Thyroid gland (tissue), 4 donors: ENCODE results near the gene SOAT2. TPM values are rescaled to one million over a fixed set of nuclear protein-coding genes. Genes with fewer than 3 reads are reported as not detected.
"Not testable (repeated sequence)": the region's sequence is repeated elsewhere in the genome, so short reads cannot be mapped to it uniquely, and the experiment has no call there.

ENCODE experiments used
- DNase-seq, 2 donors: peaks; one replicate each; pipeline ENCODE4 v3.0.0-alpha.2; 2019
- H3K27ac ChIP-seq, 3 donors: fragments of 200-600 bp; sonication (generic); 1 replicate in 2 of 3; 2 replicates in 1 of 3; pipeline ENCODE4 v1.5.1; 2016 to 2019; ENCODE audit warnings: mild to moderate bottlenecking in 1 of 3, moderate library complexity in 1 of 3
- H3K27me3 ChIP-seq: fragments of 200-600 bp; sonication (generic); one replicate; pipeline ENCODE4 v1.5.1; 2019
- H3K36me3 ChIP-seq, 2 donors: fragments of 200-600 bp; sonication (generic); one replicate each; pipeline ENCODE4 v1.5.1; 2016 to 2019
- H3K4me1 ChIP-seq, 2 donors: fragments of 200-600 bp; sonication (generic); one replicate each; pipeline ENCODE4 v1.5.1; 2017 to 2019
- H3K4me3 ChIP-seq, 3 donors: fragments of 200-600 bp; sonication (generic); replicated peaks in 1 of 3; 1 replicate in 2 of 3; 2 replicates in 1 of 3; pipeline ENCODE4 v1.5.1; 2016; ENCODE audit warnings: mild to moderate bottlenecking in 1 of 3
- H3K9me3 ChIP-seq: fragments of 200-600 bp; sonication (generic); one replicate; pipeline ENCODE4 v1.5.1; 2017
- CTCF ChIP-seq, 6 experiments: fragments of 200-600 bp in 3 of 6; fragments of 450-650 bp in 3 of 6; sonication (generic) in 3 of 6; IDR thresholded peaks; one replicate each; pipeline ENCODE4 v1.5.1; 2016 to 2019; ENCODE audit warnings: antibody characterized with exemption in 6 of 6, mild to moderate bottlenecking in 2 of 6, inconsistent platforms in 1 of 6, moderate library complexity in 1 of 6
- POLR2A ChIP-seq, 2 donors: fragments of 450-650 bp; IDR thresholded peaks; one replicate each; pipeline ENCODE4 v1.6.1; 2017; ENCODE audit warnings: antibody characterized with exemption in 2 of 2, mild to moderate bottlenecking in 2 of 2, moderate library complexity in 1 of 2
- WGBS, 2 donors: methylation state at CpG; one replicate each; pipeline ENCODE4 v1.1.5; 2017; 5-methylcytosine and 5-hydroxymethylcytosine counted together
- intact Hi-C: fragments of 100-400 bp; cut with DNase I; formaldehyde crosslinking; loops from one replicate; pipeline ENCODE4 v1.15.1; 2023
- total RNA-seq, 4 donors: library from RNA; depleted of rRNA; stranded (reverse); fragments of >200 nt; gene quantifications; one replicate each; pipeline ENCODE4 v1.2.3, GENCODE V29; 2016

The SOAT2 gene
- total RNA-seq, 4 donors from 2014 or later = 0.40 TPM; not detected in 3

- no peaks in the 10 kb centered on the region for H3K36me3 ChIP-seq
- intact Hi-C loops = no loop called here
- no peak for DNase-seq
- no peak overlapping the region for H3K4me3 ChIP-seq
- H3K9me3 ChIP-seq = no peaks in the 10 kb centered on the region
- TF ChIP-seq POLR2A (IDR thresholded peaks at IDR 0.05) (no peak), CTCF (IDR thresholded peaks at IDR 0.05) (no peak)
- no peaks in the 10 kb centered on the region for H3K27me3 ChIP-seq
- H3K4me1 ChIP-seq = peaks cover 10 to 22% of the 10 kb centered on the region in 2 donors
- 84 to 86% methylated on average over 12 of the region's 12 CpGs for WGBS, 2 donors
- H3K27ac ChIP-seq = no peak overlapping the region
Observed at GRCh38 chr12:53101931-53102781, 1.1 kb upstream of the SOAT2 start.

GRCh38 chr12:53103860-53104305 lies 597 bp downstream of the SOAT2 start:
- H3K27ac ChIP-seq = no peak overlapping the region
- no peaks in the 10 kb centered on the region for H3K27me3 ChIP-seq
- TF ChIP-seq POLR2A (IDR thresholded peaks at IDR 0.05) = no peak
- TF ChIP-seq CTCF (IDR thresholded peaks at IDR 0.05) = no peak
- H3K36me3 ChIP-seq = no peaks in the 10 kb centered on the region
- intact Hi-C loops = no loop called here
- DNase-seq = no peak
- H3K4me3 ChIP-seq = no peak overlapping the region
- WGBS, 2 donors = 51 to 60% methylated on average over 3 of the region's 3 CpGs
- peaks cover 3 to 5% of the 10 kb centered on the region in 2 donors for H3K4me1 ChIP-seq
- no peaks in the 10 kb centered on the region for H3K9me3 ChIP-seq

GRCh38 chr12:53105256-53105655 lies 2.0 kb downstream of the SOAT2 start:
- no peak for DNase-seq
- no peak for TF ChIP-seq CTCF (IDR thresholded peaks at IDR 0.05)
- no peak for TF ChIP-seq POLR2A (IDR thresholded peaks at IDR 0.05)
- 92 to 93% methylated on average over 8 of the region's 8 CpGs for WGBS, 2 donors
- H3K27ac ChIP-seq = no peak overlapping the region
- H3K4me3 ChIP-seq = no peak overlapping the region
- H3K4me1 ChIP-seq = no peaks in the 10 kb centered on the region
- H3K9me3 ChIP-seq = no peaks in the 10 kb centered on the region
- intact Hi-C loops = no loop called here
- no peaks in the 10 kb centered on the region for H3K27me3 ChIP-seq
- no peaks in the 10 kb centered on the region for H3K36me3 ChIP-seq

DNA sequence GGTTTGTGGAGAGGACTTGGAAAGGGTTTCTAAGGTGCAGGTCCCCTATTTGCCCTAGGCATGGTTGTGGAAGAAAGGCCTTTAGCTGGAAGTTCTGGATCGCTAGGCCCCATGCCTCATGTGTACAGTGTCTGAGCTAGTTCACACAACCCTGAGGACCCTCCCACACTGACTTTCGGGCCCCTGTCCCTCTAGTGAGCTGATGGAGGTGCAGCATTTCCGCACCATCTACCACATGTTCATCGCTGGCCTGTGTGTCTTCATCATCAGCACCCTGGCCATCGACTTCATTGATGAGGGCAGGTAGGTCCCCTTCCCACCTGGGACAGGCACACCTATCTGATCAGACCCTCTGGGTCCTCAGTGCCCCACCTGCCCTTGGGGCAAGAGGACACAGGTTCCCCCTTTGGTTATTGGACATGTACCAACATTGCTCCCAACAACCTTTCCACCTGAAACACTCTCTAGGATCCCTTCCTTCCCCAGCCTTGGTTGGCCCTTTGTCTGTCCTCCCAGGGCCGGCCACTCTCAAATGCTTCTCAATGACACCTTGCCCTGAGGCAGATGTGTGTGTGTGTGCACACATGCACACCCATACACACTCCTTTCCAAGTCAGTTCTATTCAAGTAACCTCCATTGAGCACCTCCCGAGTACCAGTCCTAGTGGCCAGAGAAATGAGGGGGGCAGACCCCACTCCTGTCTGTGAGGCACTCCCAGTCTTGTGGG lies 2.6 kb downstream of the SOAT2 start:
- TF ChIP-seq POLR2A (IDR thresholded peaks at IDR 0.05) = no peak
- no peak for TF ChIP-seq CTCF (IDR thresholded peaks at IDR 0.05)

DNA sequence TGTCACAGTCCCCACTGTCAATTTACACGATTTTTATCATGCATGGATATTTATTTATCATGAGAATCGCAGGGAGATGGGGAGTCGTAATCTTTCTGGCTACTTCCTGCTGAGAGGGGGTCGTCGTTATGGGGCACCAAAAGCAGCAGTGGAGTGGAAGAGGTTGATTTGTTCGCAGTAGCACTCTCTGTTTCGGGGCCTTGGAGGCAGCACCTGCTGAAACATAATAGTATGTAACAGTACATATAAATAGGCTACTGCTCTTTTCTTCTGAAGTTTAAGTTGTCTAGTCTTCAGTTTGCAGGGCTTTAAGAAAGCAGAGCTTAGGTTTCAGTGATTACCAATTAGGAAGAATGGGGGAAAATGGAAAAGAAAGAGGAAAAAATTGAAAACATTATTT lies 3.8 kb downstream of the SOAT2 start:
- H3K27me3 ChIP-seq = no peaks in the 10 kb centered on the region
- H3K4me3 ChIP-seq = no peak overlapping the region
- 62 to 64% methylated on average over 7 of the region's 7 CpGs for WGBS, 2 donors
- no peak for DNase-seq
- no peak for TF ChIP-seq CTCF (IDR thresholded peaks at IDR 0.05)
- no peak for TF ChIP-seq POLR2A (IDR thresholded peaks at IDR 0.05)
- intact Hi-C loops = no loop called here
- no peaks in the 10 kb centered on the region for H3K4me1 ChIP-seq
- H3K27ac ChIP-seq = no peak overlapping the region
- H3K36me3 ChIP-seq = no peaks in the 10 kb centered on the region
- no peaks in the 10 kb centered on the region for H3K9me3 ChIP-seq

More for the DNA sequence above, 2.6 kb downstream of the SOAT2 start:
- Histone ChIP-seq H3K9me3 (no peaks in the 10 kb centered on the region), H3K27me3 (no peaks in the 10 kb centered on the region), H3K27ac (no peak overlapping the region), H3K4me1 (no peaks in the 10 kb centered on the region), H3K4me3 (no peak overlapping the region), H3K36me3 (no peaks in the 10 kb centered on the region)
- WGBS, 2 donors = 88 to 90% methylated on average over 7 of the region's 7 CpGs
- intact Hi-C loops = no loop called here
- DNase-seq = no peak

DNA sequence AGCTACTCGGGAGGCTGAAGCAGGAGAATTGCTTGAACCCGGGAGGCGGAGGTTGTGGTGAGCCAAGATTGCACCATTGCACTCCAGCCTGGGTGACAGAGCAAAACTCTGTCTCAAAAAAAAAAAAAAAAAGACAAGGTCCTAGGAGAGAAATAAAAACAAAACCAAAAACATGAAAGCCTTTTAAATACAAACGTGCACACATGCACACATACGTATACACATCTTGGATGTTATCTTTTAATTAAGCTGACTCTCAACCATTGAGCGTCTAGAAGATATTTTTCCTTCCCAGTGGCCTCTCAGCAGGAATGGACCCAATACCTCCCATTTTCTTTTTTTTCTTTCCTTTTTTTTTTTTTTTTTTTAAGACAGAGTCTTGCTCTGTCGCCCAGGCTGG lies 9.1 kb downstream of the SOAT2 start:
- 89 to 91% methylated on average over 7 of the region's 7 CpGs for WGBS, 2 donors
- H3K27ac ChIP-seq, H3K4me3 ChIP-seq, DNase-seq, H3K4me1 ChIP-seq, H3K27me3 ChIP-seq, intact Hi-C loops, H3K9me3 ChIP-seq, H3K36me3 ChIP-seq: not testable (repeated sequence)
